ENCODE measurements around the gene CORO1C.
"Not testable (repeated sequence)": the region's sequence is repeated elsewhere in the genome, so short reads cannot be mapped to it uniquely, and the experiment has no call there.

CORO1C gene

GRCh38 chr12:108765289-108765764 is 34.0 kb upstream of the CORO1C start:
- H3K27ac Mint-ChIP-seq, result no peak overlapping the region
- no peaks in the 10 kb centered on the region for H3K9me3 Mint-ChIP-seq
- H3K4me3 Mint-ChIP-seq, result no peak overlapping the region

DNA sequence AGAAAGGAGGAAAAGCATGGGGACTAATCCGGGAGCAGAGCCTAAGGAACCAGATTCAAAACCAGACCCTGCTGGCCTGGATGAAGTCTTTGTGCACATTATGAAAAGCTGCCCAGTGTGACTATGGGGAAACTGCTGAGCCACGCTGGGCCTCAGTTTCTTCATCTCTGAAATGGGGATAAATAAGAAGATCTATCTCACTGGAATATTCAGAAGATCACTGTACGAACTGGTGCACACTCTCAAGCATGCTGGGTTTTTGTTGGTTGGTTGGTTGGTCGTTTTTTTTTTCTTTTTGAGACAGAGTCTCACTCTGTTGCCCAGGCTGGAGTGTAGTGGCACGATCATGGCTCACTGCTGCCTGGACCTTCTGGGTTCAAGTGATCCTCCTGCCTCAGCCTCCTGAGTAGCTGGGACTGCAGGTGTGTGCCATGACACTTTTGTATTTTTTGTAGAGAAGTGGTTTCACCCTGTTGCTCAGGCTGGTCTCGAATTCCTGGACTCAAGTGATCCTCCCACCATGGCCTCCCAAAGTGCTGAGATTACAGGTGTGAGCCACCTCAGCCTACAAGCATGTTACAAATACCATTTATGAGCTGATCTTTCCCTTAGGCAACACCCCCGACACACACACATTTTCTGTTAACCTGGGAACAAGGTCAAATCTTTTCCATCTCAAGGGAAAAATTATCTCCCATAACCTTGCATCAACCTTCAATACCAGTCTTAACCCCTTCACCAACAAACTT is 33.4 kb upstream of the CORO1C start:
- Mint-ChIP-seq H3K27ac (no peak overlapping the region), H3K36me3 (ENCODE audit: low read depth) (no peaks in the 10 kb centered on the region), H3K27me3 (ENCODE audit: low read depth) (peaks cover 2% of the 10 kb centered on the region), H3K4me1 (ENCODE audit: low read depth) (no peaks in the 10 kb centered on the region), H3K4me3 (no peak overlapping the region), H3K9me3 (no peaks in the 10 kb centered on the region)
- no peak for DNase-seq (ENCODE audit: low spot score)

More at GRCh38 chr12:108765289-108765764, 34.0 kb upstream of the CORO1C start:
- DNase-seq (ENCODE audit: low spot score), result no peak
- Mint-ChIP-seq H3K4me1 (ENCODE audit: low read depth) (no peaks in the 10 kb centered on the region), H3K27me3 (ENCODE audit: low read depth) (peaks cover 2% of the 10 kb centered on the region), H3K36me3 (ENCODE audit: low read depth) (no peaks in the 10 kb centered on the region)

GRCh38 chr12:108761226-108761625 is 29.9 kb upstream of the CORO1C start:
- H3K4me1 Mint-ChIP-seq (ENCODE audit: low read depth), result no peaks in the 10 kb centered on the region
- H3K27me3 Mint-ChIP-seq (ENCODE audit: low read depth), result no peaks in the 10 kb centered on the region
- no peak overlapping the region for H3K4me3 Mint-ChIP-seq
- no peaks in the 10 kb centered on the region for H3K36me3 Mint-ChIP-seq (ENCODE audit: low read depth)
- no peak for DNase-seq (ENCODE audit: low spot score)
- H3K27ac Mint-ChIP-seq, result no peak overlapping the region
- H3K9me3 Mint-ChIP-seq, result no peaks in the 10 kb centered on the region

DNA sequence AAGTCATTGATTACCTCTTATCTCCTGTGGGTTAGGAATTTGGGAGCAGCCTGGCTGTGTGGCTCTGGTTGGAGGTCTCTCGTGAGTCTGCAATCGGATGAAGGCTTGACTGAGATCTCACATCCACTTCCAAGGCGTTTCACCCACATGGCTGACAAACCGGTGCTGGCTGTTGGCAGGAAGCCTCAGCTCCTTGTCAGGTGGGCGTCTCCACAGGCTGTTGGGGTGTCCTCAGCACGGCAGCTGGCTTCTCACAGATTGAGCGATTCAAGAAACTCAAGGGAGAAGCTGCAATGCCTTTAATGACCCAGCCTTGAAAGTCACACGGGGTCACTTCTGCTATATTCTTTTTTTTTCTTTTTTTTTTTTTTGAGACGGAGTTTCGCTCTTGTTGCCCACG is 28.6 kb upstream of the CORO1C start:
- no peak for DNase-seq (ENCODE audit: low spot score)
- H3K4me1 Mint-ChIP-seq (ENCODE audit: low read depth), result no peaks in the 10 kb centered on the region
- no peaks in the 10 kb centered on the region for H3K9me3 Mint-ChIP-seq
- H3K4me3 Mint-ChIP-seq, result no peak overlapping the region
- no peak overlapping the region for H3K27ac Mint-ChIP-seq
- no peaks in the 10 kb centered on the region for H3K36me3 Mint-ChIP-seq (ENCODE audit: low read depth)
- H3K27me3 Mint-ChIP-seq (ENCODE audit: low read depth), result no peaks in the 10 kb centered on the region

- H3K27ac Mint-ChIP-seq, result no peak overlapping the region
- no peaks in the 10 kb centered on the region for H3K4me1 Mint-ChIP-seq (ENCODE audit: low read depth)
- H3K9me3 Mint-ChIP-seq, result no peaks in the 10 kb centered on the region
- H3K36me3 Mint-ChIP-seq (ENCODE audit: low read depth), result no peaks in the 10 kb centered on the region
- H3K27me3 Mint-ChIP-seq (ENCODE audit: low read depth), result no peaks in the 10 kb centered on the region
- no peak overlapping the region for H3K4me3 Mint-ChIP-seq
- no peak for DNase-seq (ENCODE audit: low spot score)
These were observed 26.5 kb upstream of the CORO1C start for GRCh38 chr12:108757856-108758255.

- H3K4me3 Mint-ChIP-seq, result no peak overlapping the region
- no peaks in the 10 kb centered on the region for H3K9me3 Mint-ChIP-seq
- H3K36me3 Mint-ChIP-seq (ENCODE audit: low read depth), result no peaks in the 10 kb centered on the region
- H3K27me3 Mint-ChIP-seq (ENCODE audit: low read depth), result no peaks in the 10 kb centered on the region
- H3K27ac Mint-ChIP-seq, result no peak overlapping the region
- DNase-seq (ENCODE audit: low spot score), result no peak
- no peaks in the 10 kb centered on the region for H3K4me1 Mint-ChIP-seq (ENCODE audit: low read depth)
These were observed 25.1 kb upstream of the CORO1C start for GRCh38 chr12:108756421-108756820.

GRCh38 chr12:108755481-108755880 is 24.2 kb upstream of the CORO1C start:
- no peak overlapping the region for H3K4me3 Mint-ChIP-seq
- H3K27ac Mint-ChIP-seq, result no peak overlapping the region
- DNase-seq (ENCODE audit: low spot score), result no peak
- no peaks in the 10 kb centered on the region for H3K27me3 Mint-ChIP-seq (ENCODE audit: low read depth)
- no peaks in the 10 kb centered on the region for H3K9me3 Mint-ChIP-seq
- H3K36me3 Mint-ChIP-seq (ENCODE audit: low read depth), result no peaks in the 10 kb centered on the region
- H3K4me1 Mint-ChIP-seq (ENCODE audit: low read depth), result no peaks in the 10 kb centered on the region

DNA sequence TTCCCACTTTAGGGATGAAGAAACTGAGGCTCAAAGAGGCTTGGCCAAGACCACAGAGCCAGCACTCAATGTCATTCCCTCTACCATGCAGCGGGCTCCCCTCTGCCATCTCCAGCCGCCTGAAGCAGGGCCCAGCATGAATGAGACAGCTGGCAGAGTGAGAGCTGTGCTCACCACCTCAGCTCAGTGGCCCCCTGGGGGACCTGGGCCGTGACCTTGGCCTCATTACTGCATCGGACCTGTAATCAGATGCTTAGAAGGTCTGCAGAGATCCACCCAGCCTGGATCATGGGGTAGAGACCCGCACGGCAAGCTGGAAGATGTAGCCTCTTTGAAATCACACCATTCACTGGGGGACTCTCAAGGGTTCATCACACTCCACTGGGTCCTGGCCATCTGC is 22.7 kb upstream of the CORO1C start:
- Mint-ChIP-seq H3K9me3 (no peaks in the 10 kb centered on the region), H3K4me3 (no peak overlapping the region), H3K36me3 (ENCODE audit: low read depth) (no peaks in the 10 kb centered on the region), H3K27me3 (ENCODE audit: low read depth) (no peaks in the 10 kb centered on the region), H3K27ac (no peak overlapping the region), H3K4me1 (ENCODE audit: low read depth) (no peaks in the 10 kb centered on the region)
- no peak for DNase-seq (ENCODE audit: low spot score)

DNA sequence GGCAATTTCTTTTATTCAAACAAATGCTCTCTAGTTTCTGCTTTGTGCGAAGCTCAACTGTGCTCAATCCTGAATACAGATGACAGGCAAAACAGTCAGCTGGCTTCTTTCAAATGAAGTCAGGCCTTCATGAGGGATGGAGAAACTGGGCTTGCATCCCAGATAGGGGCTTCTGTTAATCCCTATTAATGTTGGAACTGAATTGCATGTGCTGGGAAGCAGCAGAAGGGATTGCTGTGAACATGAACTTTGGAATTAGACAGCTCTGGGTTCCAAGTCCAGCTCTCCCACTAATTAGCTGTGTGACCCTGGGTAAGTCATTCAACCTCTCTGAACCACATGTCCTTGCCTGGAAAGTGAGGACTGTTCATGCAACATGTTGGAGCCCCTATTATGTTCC is 21.1 kb upstream of the CORO1C start:
- no peak for DNase-seq (ENCODE audit: low spot score)
- no peak overlapping the region for H3K4me3 Mint-ChIP-seq

GRCh38 chr12:108751821-108752220 is 20.5 kb upstream of the CORO1C start:
- Mint-ChIP-seq H3K27me3 (ENCODE audit: low read depth) (no peaks in the 10 kb centered on the region), H3K36me3 (ENCODE audit: low read depth) (no peaks in the 10 kb centered on the region), H3K4me3 (no peak overlapping the region), H3K4me1 (ENCODE audit: low read depth) (no peaks in the 10 kb centered on the region), H3K9me3 (no peaks in the 10 kb centered on the region), H3K27ac (no peak overlapping the region)
- no peak for DNase-seq (ENCODE audit: low spot score)

More for the DNA sequence above, 21.1 kb upstream of the CORO1C start:
- H3K4me1 Mint-ChIP-seq (ENCODE audit: low read depth), result no peaks in the 10 kb centered on the region
- H3K36me3 Mint-ChIP-seq (ENCODE audit: low read depth), result no peaks in the 10 kb centered on the region
- H3K27me3 Mint-ChIP-seq (ENCODE audit: low read depth), result no peaks in the 10 kb centered on the region
- H3K9me3 Mint-ChIP-seq, result no peaks in the 10 kb centered on the region
- H3K27ac Mint-ChIP-seq, result no peak overlapping the region

GRCh38 chr12:108751003-108751402 is 19.7 kb upstream of the CORO1C start:
- H3K9me3 Mint-ChIP-seq; H3K36me3 Mint-ChIP-seq (ENCODE audit: low read depth); DNase-seq (ENCODE audit: low spot score); H3K4me1 Mint-ChIP-seq (ENCODE audit: low read depth); H3K4me3 Mint-ChIP-seq; H3K27ac Mint-ChIP-seq; H3K27me3 Mint-ChIP-seq (ENCODE audit: low read depth): not testable (repeated sequence)

GRCh38 chr12:108750526-108750925 is 19.2 kb upstream of the CORO1C start:
- H3K4me3 Mint-ChIP-seq, result no peak overlapping the region
- no peaks in the 10 kb centered on the region for H3K9me3 Mint-ChIP-seq
- H3K4me1 Mint-ChIP-seq (ENCODE audit: low read depth), result no peaks in the 10 kb centered on the region
- no peak overlapping the region for H3K27ac Mint-ChIP-seq
- DNase-seq (ENCODE audit: low spot score), result no peak
- H3K27me3 Mint-ChIP-seq (ENCODE audit: low read depth), result no peaks in the 10 kb centered on the region
- no peaks in the 10 kb centered on the region for H3K36me3 Mint-ChIP-seq (ENCODE audit: low read depth)

DNA sequence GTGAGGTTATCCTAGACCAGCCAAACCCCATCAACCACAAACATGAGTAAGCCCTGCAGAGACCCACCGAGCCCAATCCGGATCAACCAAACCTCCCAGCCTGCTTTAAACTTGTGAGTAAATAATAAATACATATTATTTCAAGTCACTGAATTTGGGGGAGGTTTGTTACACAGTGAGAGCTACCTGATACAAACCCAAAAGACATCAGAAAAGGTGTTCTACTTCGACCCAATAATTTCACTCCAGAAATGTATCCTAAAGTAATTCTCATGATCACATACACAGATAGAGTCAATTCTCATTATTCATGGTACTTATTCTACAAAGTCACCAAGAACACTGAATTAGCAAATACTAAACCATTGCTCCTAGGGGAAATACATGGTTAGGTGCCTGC is 16.2 kb upstream of the CORO1C start:
- peaks cover 4% of the 10 kb centered on the region for H3K27me3 Mint-ChIP-seq (ENCODE audit: low read depth)
- no peak overlapping the region for H3K27ac Mint-ChIP-seq
- DNase-seq (ENCODE audit: low spot score), result no peak
- H3K4me1 Mint-ChIP-seq (ENCODE audit: low read depth), result no peaks in the 10 kb centered on the region
- H3K9me3 Mint-ChIP-seq, result no peaks in the 10 kb centered on the region
- no peak overlapping the region for H3K4me3 Mint-ChIP-seq
- no peaks in the 10 kb centered on the region for H3K36me3 Mint-ChIP-seq (ENCODE audit: low read depth)

DNA sequence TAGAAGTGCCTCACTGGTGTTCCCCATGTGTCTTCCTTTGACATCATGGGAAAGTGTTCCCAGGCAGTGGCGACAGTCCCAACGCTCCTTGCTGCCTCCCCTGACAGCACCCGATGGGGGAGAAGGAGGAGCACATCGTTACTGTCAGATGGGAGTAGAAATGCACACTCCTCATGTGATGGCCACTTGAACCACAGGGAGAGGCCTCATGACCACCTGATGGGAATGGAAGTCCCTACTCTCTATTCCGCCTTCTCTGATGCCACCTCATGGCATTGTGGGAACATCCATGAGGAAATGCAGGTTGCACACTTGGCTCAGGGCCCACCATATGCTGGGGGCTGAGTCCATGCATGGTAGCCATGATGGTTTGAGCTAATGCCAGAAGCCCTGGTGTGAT is 14.3 kb upstream of the CORO1C start:
- no peaks in the 10 kb centered on the region for H3K9me3 Mint-ChIP-seq
- H3K4me1 Mint-ChIP-seq (ENCODE audit: low read depth), result no peaks in the 10 kb centered on the region
- H3K4me3 Mint-ChIP-seq, result no peak overlapping the region
- no peaks in the 10 kb centered on the region for H3K36me3 Mint-ChIP-seq (ENCODE audit: low read depth)
- no peak overlapping the region for H3K27ac Mint-ChIP-seq
- H3K27me3 Mint-ChIP-seq (ENCODE audit: low read depth), result peaks cover 16% of the 10 kb centered on the region
- DNase-seq (ENCODE audit: low spot score), result no peak

All from T-helper 2 cell treated with Interferon-gamma antibody and Interleukin-4, amounts not matched to agents 5 μg/mL and 100 μg/mL, for 36 hours (primary cell).